GM12878 (cell line): ENCODE results near the gene CORO2B. TPM values are rescaled to one million over a fixed set of nuclear protein-coding genes. Genes with fewer than 3 reads are reported as not detected.

Experiments used
- ATAC-seq: fragments of 200-7000 bp; cut with Tn5 transposase; 3 replicates; pipeline ENCODE4 v1.9.1; 2020; ENCODE audit warnings: mild to moderate bottlenecking, moderate library complexity
- BruUV-seq: library from RNA; stranded (reverse); fragments of 400-500 nt; replicated peaks from 2 replicates; lab custom pipeline; 2021; lab: Mats Ljungman, UMichigan
- CTCF ChIA-PET: fragments of 300-600 bp; sonication (Branson Sonifier 250); formaldehyde crosslinking; extraction: SDS; loops from one replicate; lab custom pipeline; 2021; ENCODE audit warnings: inconsistent platforms; lab: Yijun Ruan, JAX
- POLR2A ChIA-PET: fragments of 350-600 bp; formaldehyde crosslinking; extraction: SDS; loops from one replicate; lab custom pipeline; 2021; ENCODE audit warnings: inconsistent platforms; lab: Charles Lee
- RAD21 ChIA-PET: fragments of 300-600 bp; sonication (Branson Sonifier 250); formaldehyde crosslinking; loops from one replicate; lab custom pipeline; 2023; ENCODE audit warnings: antibody characterized with exemption; ENCODE audit not compliant: unreplicated experiment; lab: Charles Lee
- SMC1A ChIA-PET: fragments of 300-600 bp; sonication (Branson Sonifier 250); formaldehyde crosslinking; loops from one replicate; lab custom pipeline; 2023; ENCODE audit not compliant: unreplicated experiment, uncharacterized antibody; lab: Charles Lee
- DNase-seq: peaks from one replicate; pipeline ENCODE4 v3.0.0-alpha.2; 2011; ENCODE audit warnings: low read depth, low spot score
- FAIRE-seq: peaks from 3 replicates; lab custom pipeline; 2011; peaks lifted over from hg19 to GRCh38; lab: Jason Lieb, UNC
- H2AFZ ChIP-seq: 2 replicates; pipeline ENCODE4 v1.6.0; 2011; ENCODE audit warnings: low read depth, low read length, control low read depth; ENCODE audit not compliant: control insufficient read depth
- H3K27ac ChIP-seq: 2 replicates; pipeline ENCODE4 v1.5.1; 2011; ENCODE audit warnings: control low read depth; ENCODE audit not compliant: control insufficient read depth, insufficient read depth
- H3K27me3 ChIP-seq, 2 experiments: replicated peaks in 1 of 2; 2 replicates each; pipeline versions ENCODE4 v1.6.0 to v1.6.1; 2011; ENCODE audit warnings: low read length in 1 of 2; ENCODE audit not compliant: control insufficient read depth in 2 of 2, insufficient read depth in 2 of 2
- H3K36me3 ChIP-seq, 2 experiments: 2 replicates each; pipeline ENCODE4 v1.5.1; 2011; ENCODE audit warnings: low read length in 1 of 2; ENCODE audit not compliant: control insufficient read depth in 2 of 2, insufficient read depth in 2 of 2
- H3K4me1 ChIP-seq: 2 replicates; pipeline ENCODE4 v1.6.1; 2011; ENCODE audit warnings: mild to moderate bottlenecking, low read length, moderate library complexity, mixed read lengths; ENCODE audit not compliant: control insufficient read depth, insufficient read depth
- H3K4me2 ChIP-seq: 2 replicates; pipeline ENCODE4 v1.6.0; 2011; ENCODE audit warnings: control low read depth; ENCODE audit not compliant: control insufficient read depth, insufficient read depth
- H3K4me3 ChIP-seq: fragments of 200-600 bp; sonication (generic); 2 replicates; pipeline ENCODE4 v1.5.1; 2016
- H3K79me2 ChIP-seq: 2 replicates; pipeline ENCODE4 v1.6.0; 2011; ENCODE audit warnings: low read length; ENCODE audit not compliant: control insufficient read depth, insufficient read depth
- H3K9ac ChIP-seq: 2 replicates; pipeline ENCODE4 v1.8.0; 2011; ENCODE audit warnings: low read length, control low read depth, mixed read lengths; ENCODE audit not compliant: control insufficient read depth, insufficient read depth
- H3K9me3 ChIP-seq: replicated peaks from 3 replicates; pipeline ENCODE4 v1.5.1; 2011; ENCODE audit warnings: mild to moderate bottlenecking, low read length; ENCODE audit not compliant: control insufficient read depth, insufficient read depth
- H4K20me1 ChIP-seq: 2 replicates; pipeline ENCODE4 v1.6.0; 2011; ENCODE audit not compliant: control insufficient read depth, insufficient read depth
- CBX3 ChIP-seq: fragments of 200-600 bp; sonication (generic); IDR thresholded peaks from 2 replicates; pipeline ENCODE4 v1.6.1; 2016; ENCODE audit warnings: low read depth, borderline replicate concordance
- CHD1 ChIP-seq: IDR thresholded peaks from 2 replicates; pipeline ENCODE4 v1.6.1; 2012; ENCODE audit warnings: low read depth, low read length, improper control_type of control experiment
- EP300 ChIP-seq, 2 experiments: fragments of 150-350 bp in 1 of 2; IDR thresholded peaks; 2 replicates each; pipeline ENCODE4 v1.6.1; 2011 to 2012; ENCODE audit warnings: low read depth in 2 of 2, low read length in 2 of 2, borderline replicate concordance in 1 of 2, improper control_type of control experiment in 1 of 2, inconsistent platforms in 1 of 2; ENCODE audit not compliant: control insufficient read depth in 1 of 2
- NFIC ChIP-seq: IDR thresholded peaks from 2 replicates; pipeline ENCODE4 v1.6.1; 2012; ENCODE audit warnings: low read depth, mild to moderate bottlenecking, inconsistent platforms, low read length, moderate library complexity
- NFYA ChIP-seq: IDR thresholded peaks from 2 replicates; pipeline ENCODE4 v1.6.1; 2011; ENCODE audit warnings: low read depth, mild to moderate bottlenecking, low read length, improper control_type of control experiment, borderline replicate concordance
- NFYB ChIP-seq: IDR thresholded peaks from 2 replicates; pipeline ENCODE4 v1.6.1; 2011; ENCODE audit warnings: low read depth, mild to moderate bottlenecking, low read length, improper control_type of control experiment, moderate library complexity; ENCODE audit not compliant: insufficient read depth
- NR2C1 ChIP-seq: fragments of 450-650 bp; IDR thresholded peaks from 2 replicates; pipeline ENCODE4 v1.6.1; 2017; ENCODE audit warnings: antibody characterized with exemption, mild to moderate bottlenecking, moderate library complexity
- PKNOX1 ChIP-seq: fragments of 450-650 bp; IDR thresholded peaks from 2 replicates; pipeline ENCODE4 v1.6.1; 2016; ENCODE audit warnings: mild to moderate bottlenecking
- PRDM15 ChIP-seq: fragments of 450-650 bp; formaldehyde crosslinking; IDR thresholded peaks from 2 replicates; pipeline ENCODE4 v1.4.0; 2020; ENCODE audit warnings: mild to moderate bottlenecking, moderate library complexity
- RELB ChIP-seq: fragments of 450-650 bp; IDR thresholded peaks from 2 replicates; pipeline ENCODE4 v1.6.1; 2017; ENCODE audit warnings: low read depth, mild to moderate bottlenecking, moderate library complexity
- SKIL ChIP-seq: fragments of 450-650 bp; IDR thresholded peaks from 2 replicates; pipeline ENCODE4 v1.6.1; 2017; ENCODE audit warnings: mild to moderate bottlenecking, low read depth, inconsistent platforms; ENCODE audit not compliant: poor library complexity, severe bottlenecking
- WGBS: methylation state at CpG from one replicate; pipeline ENCODE4 v1.1.6; 2016; ENCODE audit warnings: low lambda C conversion rate; ENCODE audit not compliant: insufficient replicate concordance, insufficient coverage; ENCODE audit errors: missing lambda C conversion rate; 5-methylcytosine and 5-hydroxymethylcytosine counted together
- in situ Hi-C: fragments of 300-500 bp; cut with MboI; formaldehyde crosslinking; loops from 9 replicates; pipeline ENCODE4 v1.14.3; 2018; ENCODE audit warnings: mixed read lengths
- intact Hi-C: fragments of 100-400 bp; cut with micrococcal nuclease; formaldehyde crosslinking; loops from one replicate; pipeline ENCODE4 v1.14.2; 2022; ENCODE audit not compliant: unreplicated experiment
- polyA plus RNA-seq, 11 experiments: library from polyadenylated mRNA; depleted of rRNA in 4 of 11; unstranded in 6 of 11; stranded (reverse) in 5 of 11; fragments of >200 nt; fragmentation: Nextera tagmentation in 4 of 11; fragmentation: Illumina TruSeq in 1 of 11; extraction: Ambion mirVana in 4 of 11; extraction: Trizol in 1 of 11; gene quantifications; 1 replicate in 1 of 11; 2 replicates in 10 of 11; pipeline versions ENCODE4 v1.2.1 to v1.2.3, GENCODE V29; 2011 to 2016; ENCODE audit warnings: inconsistent platforms in 2 of 11, missing spikeins in 2 of 11, low read depth in 1 of 11
- total RNA-seq, 4 experiments: library from RNA; depleted of rRNA in 3 of 4; stranded (reverse); fragments of >200 nt in 3 of 4; fragmentation: Illumina TruSeq in 1 of 4; extraction: Trizol in 1 of 4; gene quantifications; 2 replicates each; pipeline versions ENCODE4 v1.2.1 to v1.2.3, GENCODE V29; 2013 to 2021

Gene CORO2B
- total and polyA plus RNA-seq, 10 of the 15 experiments (the other 5 are each of a cell fraction or from before 2014, with no cell fraction given): 0.05 to 0.73 (median 0.13) TPM; not detected in 4

GRCh38 chr15:68565726-68566125 is 13.1 kb upstream of the CORO2B start:
- intact Hi-C loops: no loop called here
- no peak for ATAC-seq
- POLR2A ChIA-PET: no interaction called here

More at GRCh38 chr15:68565726-68566125, 13.1 kb upstream of the CORO2B start:
- Histone ChIP-seq H3K36me3 (no peaks in the 10 kb centered on the region), H3K4me2 (no peak overlapping the region)
- CTCF ChIA-PET: interaction anchor here (1.4 kb wide), 1 partner anchor 16 kb away, joined by 6 read pairs; no protein-coding TSS in a partner anchor
- TF ChIP-seq NFYA (no peak), PRDM15 (no peak), PKNOX1 (no peak), RELB (no peak), EP300 (IDR thresholded peaks at IDR 0.05; ENCODE audit: borderline replicate concordance in 1 of 2, control insufficient read depth in 1 of 2, low read depth in 2 of 2, low read length in 2 of 2) (no peak), SKIL (no peak), CHD1 (no peak), NR2C1 (no peak), NFYB (no peak), NFIC (no peak), CBX3 (no peak)
- TF ChIP-seq, all 136 proteins: peak for 0
- 26% methylated on average over 4 of the region's 4 CpGs for WGBS
- DNase-seq (no peak), FAIRE-seq (no peak)
- ChIA-PET RAD21 (no interaction called here), SMC1A (no interaction called here)
- no peaks in the 10 kb centered on the region for H3K79me2 ChIP-seq
- in situ Hi-C loops: no loop called here
- BruUV-seq: no TSS peak
- H3K4me3 ChIP-seq: no peak overlapping the region
- H3K9me3 ChIP-seq: no peaks in the 10 kb centered on the region
- no peak overlapping the region for H3K27ac ChIP-seq
- no peaks in the 10 kb centered on the region for H4K20me1 ChIP-seq
- H3K4me1 ChIP-seq: no peaks in the 10 kb centered on the region
- no peak overlapping the region for H2AFZ ChIP-seq
- no peak overlapping the region for H3K9ac ChIP-seq
- peaks cover 0 to 2% of the 10 kb centered on the region in 2 experiments; a peak in 1 of 4 replicates for H3K27me3 ChIP-seq
